ENCODE data around the gene ALPK1. TPM values are rescaled to one million over a fixed set of nuclear protein-coding genes. Genes with fewer than 3 reads are reported as not detected.

ALPK1 gene
- total and polyA plus RNA-seq, 2 donors (not counting 1 experiment from before 2014, with no cell fraction given): 5.5 to 27.2 TPM

DNA sequence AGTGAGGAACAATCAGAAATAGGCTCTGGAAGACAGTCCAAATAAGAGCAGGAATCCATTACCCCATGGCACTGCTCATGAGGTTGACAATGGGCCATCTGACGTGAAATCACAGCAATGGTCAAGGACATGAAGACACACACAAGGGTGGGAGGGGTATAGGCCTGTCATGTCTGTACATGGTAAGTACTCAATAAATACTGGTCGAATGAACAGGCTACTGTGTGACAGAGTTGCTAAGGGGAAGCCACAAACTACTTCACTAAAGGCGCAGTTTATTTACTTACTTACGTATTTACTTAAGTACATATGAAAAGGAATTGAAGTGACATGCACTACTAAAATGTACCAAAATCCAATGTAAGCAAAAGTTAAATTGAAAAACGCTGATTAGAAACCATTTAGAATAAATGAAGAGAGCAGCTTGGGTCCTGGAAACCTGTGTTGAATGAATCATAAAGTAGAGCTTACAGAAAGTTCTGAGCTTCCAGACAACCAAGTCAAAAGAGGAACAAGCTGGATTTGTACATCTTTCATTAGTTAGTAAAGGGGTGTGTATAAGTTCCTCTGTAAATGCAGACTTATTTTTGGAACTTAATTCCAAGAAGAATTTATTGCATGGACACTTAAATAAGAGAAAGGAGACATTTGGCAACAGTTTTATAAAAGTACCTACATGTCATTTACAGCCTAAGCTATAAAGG, 32.7 kb downstream of the ALPK1 start:
- no peaks in the 10 kb centered on the region for H3K9me3 ChIP-seq (ENCODE audit: control extremely low read depth in 1 of 3, control insufficient read depth in 2 of 3, insufficient read depth in 1 of 3, low read length in 2 of 3)
- no peak for ATAC-seq (ENCODE audit: low read depth)
- no peaks in the 10 kb centered on the region for H3K27me3 Mint-ChIP-seq
- no peak for DNase-seq
- H3K4me1 Mint-ChIP-seq: peaks cover 5% of the 10 kb centered on the region
- no peaks in the 10 kb centered on the region for H3K9me3 Mint-ChIP-seq (ENCODE audit: insufficient read depth)
- CTCF ChIA-PET: interaction anchor here (0.8 to 6.4 kb wide), 4 partner anchors 17 to 622 kb away, joined by 3 to 43 read pairs (median 4); no protein-coding TSS in a partner anchor
- TF ChIP-seq, protein P1, sequence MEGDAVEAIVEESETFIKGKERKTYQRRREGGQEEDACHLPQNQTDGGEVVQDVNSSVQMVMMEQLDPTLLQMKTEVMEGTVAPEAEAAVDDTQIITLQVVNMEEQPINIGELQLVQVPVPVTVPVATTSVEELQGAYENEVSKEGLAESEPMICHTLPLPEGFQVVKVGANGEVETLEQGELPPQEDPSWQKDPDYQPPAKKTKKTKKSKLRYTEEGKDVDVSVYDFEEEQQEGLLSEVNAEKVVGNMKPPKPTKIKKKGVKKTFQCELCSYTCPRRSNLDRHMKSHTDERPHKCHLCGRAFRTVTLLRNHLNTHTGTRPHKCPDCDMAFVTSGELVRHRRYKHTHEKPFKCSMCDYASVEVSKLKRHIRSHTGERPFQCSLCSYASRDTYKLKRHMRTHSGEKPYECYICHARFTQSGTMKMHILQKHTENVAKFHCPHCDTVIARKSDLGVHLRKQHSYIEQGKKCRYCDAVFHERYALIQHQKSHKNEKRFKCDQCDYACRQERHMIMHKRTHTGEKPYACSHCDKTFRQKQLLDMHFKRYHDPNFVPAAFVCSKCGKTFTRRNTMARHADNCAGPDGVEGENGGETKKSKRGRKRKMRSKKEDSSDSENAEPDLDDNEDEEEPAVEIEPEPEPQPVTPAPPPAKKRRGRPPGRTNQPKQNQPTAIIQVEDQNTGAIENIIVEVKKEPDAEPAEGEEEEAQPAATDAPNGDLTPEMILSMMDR (IDR thresholded peaks at IDR 0.05): no peak
- no peak for TF ChIP-seq EZH2 (IDR thresholded peaks at IDR 0.05; ENCODE audit: borderline replicate concordance, insufficient read depth, low read depth, low read length, poor library complexity, severe bottlenecking)
- no peaks in the 10 kb centered on the region for H3K27me3 ChIP-seq (replicated peaks in 1 of 4; ENCODE audit: control extremely low read depth in 1 of 4, control insufficient read depth in 3 of 4, insufficient read depth in 4 of 4, low read length in 3 of 4)
- POLR2A ChIA-PET: no interaction called here
- no CpG with 5 or more reads among the region's 5 CpGs for WGBS (ENCODE audit: insufficient coverage)
- no peak overlapping the region for H3K9ac ChIP-seq (ENCODE audit: low read length)
- no peaks in the 10 kb centered on the region for H4K20me1 ChIP-seq (ENCODE audit: control insufficient read depth, insufficient read depth, low read length, poor library complexity, severe bottlenecking)
- no peaks in the 10 kb centered on the region for H3K4me1 ChIP-seq (ENCODE audit: control insufficient read depth in 2 of 2, insufficient read depth in 2 of 2, low read length in 2 of 2)
- H3K4me3 ChIP-seq (ENCODE audit: control extremely low read depth in 1 of 5, extremely low read depth in 1 of 5, insufficient read depth in 1 of 5, low read depth in 2 of 5, low read length in 4 of 5): no peak overlapping the region
- no peak overlapping the region for H3K27ac ChIP-seq (ENCODE audit: low read length in 2 of 2)
- peaks cover 0 to 4% of the 10 kb centered on the region in 2 experiments for H3K36me3 ChIP-seq (replicated peaks in 1 of 2; ENCODE audit: control extremely low read depth in 1 of 2, control insufficient read depth in 1 of 2, extremely low read depth in 1 of 2, insufficient read depth in 2 of 2, low read length in 1 of 2)
- no peak overlapping the region for H3K4me3 Mint-ChIP-seq
- H3K79me2 ChIP-seq (ENCODE audit: control insufficient read depth, insufficient read depth, low read length): no peaks in the 10 kb centered on the region
- H2AFZ ChIP-seq (ENCODE audit: insufficient read depth, low read depth, low read length, poor library complexity, severe bottlenecking): no peak overlapping the region
- no peak overlapping the region for H3K27ac Mint-ChIP-seq
- H3K4me2 ChIP-seq (replicated peaks; ENCODE audit: low read depth, low read length, poor library complexity, severe bottlenecking): no peak overlapping the region
- intact Hi-C loops (cut with micrococcal nuclease): loop anchor here (2.0 kb wide), 1 partner anchor 433 kb away; no protein-coding TSS in a partner anchor

DNA sequence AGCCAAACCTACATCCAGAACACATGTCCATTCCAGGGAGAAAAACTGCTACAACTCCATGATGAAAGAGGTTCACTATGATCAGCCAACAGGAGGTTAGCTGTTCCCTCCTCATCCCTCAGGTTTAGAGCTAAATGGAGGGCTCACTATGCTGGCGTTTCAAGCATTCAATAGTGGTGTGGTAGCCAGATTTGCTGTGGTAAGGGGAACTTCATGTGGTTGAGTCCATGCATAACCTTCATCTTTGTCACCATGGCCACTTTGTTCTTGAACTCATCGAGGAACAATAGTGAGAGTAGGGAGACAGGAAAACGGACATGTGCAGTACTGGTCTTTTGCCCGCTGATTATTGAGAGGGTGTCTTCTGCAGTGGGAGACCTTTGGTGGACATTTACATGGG, 33.8 kb downstream of the ALPK1 start:
- ChIA-PET POLR2A (no interaction called here), CTCF (interaction anchor here (1.9 to 6.4 kb wide), 2 partner anchors 193 to 274 kb away, joined by 6 to 43 read pairs; no protein-coding TSS in a partner anchor)
- H3K4me3 ChIP-seq (ENCODE audit: control extremely low read depth in 1 of 5, extremely low read depth in 1 of 5, insufficient read depth in 1 of 5, low read depth in 2 of 5, low read length in 4 of 5): no peak overlapping the region
- ATAC-seq (ENCODE audit: low read depth) (no peak), DNase-seq (no peak)
- H3K27ac ChIP-seq (ENCODE audit: low read length in 2 of 2): no peak overlapping the region
- Mint-ChIP-seq H3K27ac (no peak overlapping the region), H3K27me3 (no peaks in the 10 kb centered on the region), H3K4me1 (peaks cover 5% of the 10 kb centered on the region), H3K4me3 (no peak overlapping the region), H3K9me3 (ENCODE audit: insufficient read depth) (no peaks in the 10 kb centered on the region)
- H3K27me3 ChIP-seq (replicated peaks in 1 of 4; ENCODE audit: control extremely low read depth in 1 of 4, control insufficient read depth in 3 of 4, insufficient read depth in 4 of 4, low read length in 3 of 4): no peaks in the 10 kb centered on the region
- peaks cover 0 to 4% of the 10 kb centered on the region in 2 experiments for H3K36me3 ChIP-seq (replicated peaks in 1 of 2; ENCODE audit: control extremely low read depth in 1 of 2, control insufficient read depth in 1 of 2, extremely low read depth in 1 of 2, insufficient read depth in 2 of 2, low read length in 1 of 2)
- no peaks in the 10 kb centered on the region for H3K79me2 ChIP-seq (ENCODE audit: control insufficient read depth, insufficient read depth, low read length)
- H3K4me2 ChIP-seq (replicated peaks; ENCODE audit: low read depth, low read length, poor library complexity, severe bottlenecking): no peak overlapping the region
- H4K20me1 ChIP-seq (ENCODE audit: control insufficient read depth, insufficient read depth, low read length, poor library complexity, severe bottlenecking): no peaks in the 10 kb centered on the region
- intact Hi-C loops (cut with micrococcal nuclease): no loop called here
- no peaks in the 10 kb centered on the region for H3K9me3 ChIP-seq (ENCODE audit: control extremely low read depth in 1 of 3, control insufficient read depth in 2 of 3, insufficient read depth in 1 of 3, low read length in 2 of 3)
- 100% methylated on average over 1 of the region's 4 CpGs for WGBS (ENCODE audit: insufficient coverage)
- H3K9ac ChIP-seq (ENCODE audit: low read length): no peak overlapping the region
- no peaks in the 10 kb centered on the region for H3K4me1 ChIP-seq (ENCODE audit: control insufficient read depth in 2 of 2, insufficient read depth in 2 of 2, low read length in 2 of 2)
- no peak for TF ChIP-seq EZH2 (IDR thresholded peaks at IDR 0.05; ENCODE audit: borderline replicate concordance, insufficient read depth, low read depth, low read length, poor library complexity, severe bottlenecking)
- TF ChIP-seq, protein P1 (IDR thresholded peaks at IDR 0.05): no peak
- no peak overlapping the region for H2AFZ ChIP-seq (ENCODE audit: insufficient read depth, low read depth, low read length, poor library complexity, severe bottlenecking)
